HG02759 (cell line): Measurements from ENCODE around the gene GCNT2.
"Not testable (repeated sequence)": the region's sequence is repeated elsewhere in the genome, so short reads cannot be mapped to it uniquely, and the experiment has no call there.

ENCODE experiments used
- ATAC-seq: cut with Tn5 transposase; IDR thresholded peaks from one replicate; pipeline ENCODE4 v1.9.1; 2021; ENCODE audit warnings: mild to moderate bottlenecking, moderate library complexity; ENCODE audit not compliant: unreplicated experiment

Gene GCNT2

GRCh38 chr6:10543488-10543887 is 22.3 kb downstream of the GCNT2 start:
- no peak for ATAC-seq

GRCh38 chr6:10545482-10545881 is 24.3 kb downstream of the GCNT2 start:
- no peak for ATAC-seq

- no peak for ATAC-seq
Observed at GRCh38 chr6:10547809-10548208, 26.7 kb downstream of the GCNT2 start.

- no peak for ATAC-seq
Observed at GRCh38 chr6:10550764-10551163, 29.6 kb downstream of the GCNT2 start.

GRCh38 chr6:10552270-10552810 is 31.2 kb downstream of the GCNT2 start:
- ATAC-seq, result no peak

- no peak for ATAC-seq
Observed at GRCh38 chr6:10553871-10554270, 32.7 kb downstream of the GCNT2 start.

GRCh38 chr6:10554826-10555225 is 33.7 kb downstream of the GCNT2 start:
- no peak for ATAC-seq

- ATAC-seq, result no peak
Observed at GRCh38 chr6:10555625-10556309, 34.6 kb downstream of the GCNT2 start.

- no peak for ATAC-seq
Observed at GRCh38 chr6:10556589-10556988, 35.4 kb downstream of the GCNT2 start.

- ATAC-seq, result no peak
Observed at GRCh38 chr6:10556992-10557391, 35.8 kb downstream of the GCNT2 start.

GRCh38 chr6:10557913-10558312 is 36.8 kb downstream of the GCNT2 start:
- no peak for ATAC-seq

GRCh38 chr6:10558565-10558964 is 37.4 kb downstream of the GCNT2 start:
- no peak for ATAC-seq

GRCh38 chr6:10559522-10560152 is 38.5 kb downstream of the GCNT2 start:
- ATAC-seq, result no peak

- ATAC-seq, result no peak
Observed at GRCh38 chr6:10561611-10562199, 40.6 kb downstream of the GCNT2 start.

- ATAC-seq, result no peak
Observed at GRCh38 chr6:10564975-10565673, 44.0 kb downstream of the GCNT2 start.

- ATAC-seq, result no peak
Observed at GRCh38 chr6:10565913-10566312, 44.8 kb downstream of the GCNT2 start.

- no peak for ATAC-seq
Observed at GRCh38 chr6:10567256-10568026, 46.3 kb downstream of the GCNT2 start.

- no peak for ATAC-seq
Observed at GRCh38 chr6:10569392-10570127, 48.4 kb downstream of the GCNT2 start.

GRCh38 chr6:10575519-10575918 is 54.4 kb downstream of the GCNT2 start:
- ATAC-seq, result not testable (repeated sequence)

GRCh38 chr6:10576226-10576625 is 55.1 kb downstream of the GCNT2 start:
- no peak for ATAC-seq
